ENCODE measurements around the gene VDAC1. TPM values are rescaled to one million over a fixed set of nuclear protein-coding genes. Genes with fewer than 3 reads are reported as not detected.
A peak's percentile ranks its signal among the peaks of the same experiment; 100 is the strongest.
"Not testable (repeated sequence)": the region's sequence is repeated elsewhere in the genome, so short reads cannot be mapped to it uniquely, and the experiment has no call there.

VDAC1 gene
- polyA plus RNA-seq, 1 experiment: 187 TPM

GRCh38 chr5:134034326-134034725, 29.6 kb upstream of the VDAC1 start:
- no peak for TF ChIP-seq CTCF (IDR thresholded peaks at IDR 0.05; ENCODE audit: insufficient read depth, low read depth, low read length)
- H3K27me3 ChIP-seq (ENCODE audit: control insufficient read depth, insufficient read depth, low read length): peaks cover 11% of the 10 kb centered on the region
- ChIA-PET CTCF (interaction anchor here (0.9 to 3.8 kb wide), 5 partner anchors 70 to 113 kb away, joined by 3 to 18 read pairs (median 4); no protein-coding TSS in a partner anchor), POLR2A (no interaction called here)
- no peak overlapping the region for H3K4me3 ChIP-seq (ENCODE audit: low read depth, low read length)
- no peak for DNase-seq (ENCODE audit: low read depth)
- H3K36me3 ChIP-seq (ENCODE audit: control insufficient read depth, insufficient read depth, low read length): no peaks in the 10 kb centered on the region

- H3K36me3 ChIP-seq (ENCODE audit: control insufficient read depth, insufficient read depth, low read length); DNase-seq (ENCODE audit: low read depth); POLR2A ChIA-PET; H3K4me3 ChIP-seq (ENCODE audit: low read depth, low read length): not testable (repeated sequence)
- CTCF ChIA-PET: interaction anchor here (3.6 kb wide), 1 partner anchor 10 kb away, joined by 24 read pairs; no protein-coding TSS in a partner anchor
- H3K27me3 ChIP-seq (ENCODE audit: control insufficient read depth, insufficient read depth, low read length): peaks cover 13% of the 10 kb centered on the region
Measured at GRCh38 chr5:134030303-134030964, 25.7 kb upstream of the VDAC1 start.

GRCh38 chr5:134029156-134029555, 24.4 kb upstream of the VDAC1 start:
- H3K4me3 ChIP-seq (ENCODE audit: low read depth, low read length): no peak overlapping the region
- CTCF ChIA-PET: interaction anchor here (3.6 kb wide), 1 partner anchor 11 kb away, joined by 24 read pairs; no protein-coding TSS in a partner anchor
- TF ChIP-seq CTCF (IDR thresholded peaks at IDR 0.05; ENCODE audit: insufficient read depth, low read depth, low read length): no peak
- H3K36me3 ChIP-seq (ENCODE audit: control insufficient read depth, insufficient read depth, low read length): no peaks in the 10 kb centered on the region
- DNase-seq (ENCODE audit: low read depth): peak; percentile 96
- POLR2A ChIA-PET: no interaction called here
- H3K27me3 ChIP-seq (ENCODE audit: control insufficient read depth, insufficient read depth, low read length): peaks cover 15% of the 10 kb centered on the region

GRCh38 chr5:134028496-134028895, 23.7 kb upstream of the VDAC1 start:
- POLR2A ChIA-PET: no interaction called here
- Histone ChIP-seq H3K4me3 (ENCODE audit: low read depth, low read length) (no peak overlapping the region), H3K36me3 (ENCODE audit: control insufficient read depth, insufficient read depth, low read length) (no peaks in the 10 kb centered on the region), H3K27me3 (ENCODE audit: control insufficient read depth, insufficient read depth, low read length) (peaks cover 16% of the 10 kb centered on the region)
- DNase-seq (ENCODE audit: low read depth): no peak
- CTCF ChIA-PET: interaction anchor here (3.6 kb wide), 1 partner anchor 12 kb away, joined by 24 read pairs; no protein-coding TSS in a partner anchor
- no peak for TF ChIP-seq CTCF (IDR thresholded peaks at IDR 0.05; ENCODE audit: insufficient read depth, low read depth, low read length)

- H3K27me3 ChIP-seq (ENCODE audit: control insufficient read depth, insufficient read depth, low read length): peaks cover 19% of the 10 kb centered on the region
- CTCF ChIA-PET: interaction anchor here (1.7 kb wide), 1 partner anchor 13 kb away, joined by 10 read pairs; no protein-coding TSS in a partner anchor
- POLR2A ChIA-PET: no interaction called here
- H3K4me3 ChIP-seq (ENCODE audit: low read depth, low read length): no peak overlapping the region
- H3K36me3 ChIP-seq (ENCODE audit: control insufficient read depth, insufficient read depth, low read length): no peaks in the 10 kb centered on the region
- no peak for TF ChIP-seq CTCF (IDR thresholded peaks at IDR 0.05; ENCODE audit: insufficient read depth, low read depth, low read length)
- no peak for DNase-seq (ENCODE audit: low read depth)
Measured at GRCh38 chr5:134027288-134027615, 22.5 kb upstream of the VDAC1 start.
